HG03354 (cell line): ENCODE data around the gene REPS2.

ENCODE experiments used
- ATAC-seq: cut with Tn5 transposase; IDR thresholded peaks from one replicate; pipeline ENCODE4 v1.9.1; 2021; ENCODE audit warnings: mild to moderate bottlenecking; ENCODE audit not compliant: unreplicated experiment, poor library complexity, severe bottlenecking

Gene REPS2

GRCh38 chrX:17067534-17067933 lies 121.1 kb downstream of the REPS2 start:
- ATAC-seq: no peak

GRCh38 chrX:17072301-17072700 lies 125.8 kb downstream of the REPS2 start:
- no peak for ATAC-seq

- ATAC-seq: no peak
These were observed 126.3 kb downstream of the REPS2 start for GRCh38 chrX:17072721-17073230.

GRCh38 chrX:17075004-17075403 lies 128.5 kb downstream of the REPS2 start:
- no peak for ATAC-seq

- no peak for ATAC-seq
These were observed 130.9 kb downstream of the REPS2 start for GRCh38 chrX:17077361-17077760.

- no peak for ATAC-seq
These were observed 131.7 kb downstream of the REPS2 start for GRCh38 chrX:17078031-17078720.

- ATAC-seq: no peak
These were observed 135.1 kb downstream of the REPS2 start for GRCh38 chrX:17081511-17081910.

GRCh38 chrX:17081968-17082367 lies 135.5 kb downstream of the REPS2 start:
- no peak for ATAC-seq

- ATAC-seq: no peak
These were observed 136.4 kb downstream of the REPS2 start for GRCh38 chrX:17082831-17083230.

- ATAC-seq: no peak
These were observed 139.9 kb downstream of the REPS2 start for GRCh38 chrX:17086317-17086716.

GRCh38 chrX:17095161-17095560 lies 148.7 kb downstream of the REPS2 start:
- no peak for ATAC-seq

GRCh38 chrX:17098516-17099247 lies 152.2 kb downstream of the REPS2 start:
- peak; percentile 64 for ATAC-seq

- peak; percentile 44 for ATAC-seq
These were observed 158.0 kb downstream of the REPS2 start for GRCh38 chrX:17104433-17104832.

- no peak for ATAC-seq
These were observed 174.4 kb downstream of the REPS2 start for GRCh38 chrX:17120816-17121215.

GRCh38 chrX:17154001-17154400 lies 207.5 kb downstream of the REPS2 start:
- ATAC-seq: no peak

GRCh38 chrX:17160975-17161374 lies 214.5 kb downstream of the REPS2 start:
- ATAC-seq: no peak

- ATAC-seq: no peak
These were observed 215.5 kb downstream of the REPS2 start for GRCh38 chrX:17161991-17162390.

- no peak for ATAC-seq
These were observed 217.6 kb downstream of the REPS2 start for GRCh38 chrX:17164079-17164478.

- no peak for ATAC-seq
These were observed 218.5 kb downstream of the REPS2 start for GRCh38 chrX:17164941-17165340.

- no peak for ATAC-seq
These were observed 221.5 kb downstream of the REPS2 start for GRCh38 chrX:17167915-17168314.

GRCh38 chrX:17170973-17171372 lies 224.5 kb downstream of the REPS2 start:
- ATAC-seq: no peak
